ENCODE measurements around the gene TADA3. TPM values are rescaled to one million over a fixed set of nuclear protein-coding genes. Genes with fewer than 3 reads are reported as not detected.

The TADA3 gene
- total and polyA plus RNA-seq, 3 donors from 2014 or later, result 94.6 to 123 (median 123) TPM

DNA sequence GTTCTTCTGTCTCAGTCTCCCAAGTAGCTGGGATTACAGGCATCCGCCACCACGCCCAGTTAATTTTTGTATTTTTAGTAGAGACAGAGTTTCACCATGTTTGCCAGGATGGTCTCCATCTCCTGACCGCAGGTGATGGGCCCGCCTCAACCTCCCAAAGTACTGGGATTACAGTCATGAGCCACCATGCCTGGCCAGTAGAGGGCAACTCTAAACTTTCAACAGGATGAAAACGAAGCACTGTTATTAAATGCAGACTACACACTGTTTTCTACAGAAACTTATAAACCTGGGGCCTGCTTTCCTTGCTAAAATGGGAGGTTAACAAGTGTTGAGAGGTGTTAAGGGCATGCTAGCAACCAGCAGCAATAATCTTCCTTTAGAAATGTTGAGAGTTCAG lies 8.3 kb upstream of the TADA3 start:
- TF ChIP-seq POLR2A (IDR thresholded peaks at IDR 0.05), result no peak
- TF ChIP-seq, protein P1, sequence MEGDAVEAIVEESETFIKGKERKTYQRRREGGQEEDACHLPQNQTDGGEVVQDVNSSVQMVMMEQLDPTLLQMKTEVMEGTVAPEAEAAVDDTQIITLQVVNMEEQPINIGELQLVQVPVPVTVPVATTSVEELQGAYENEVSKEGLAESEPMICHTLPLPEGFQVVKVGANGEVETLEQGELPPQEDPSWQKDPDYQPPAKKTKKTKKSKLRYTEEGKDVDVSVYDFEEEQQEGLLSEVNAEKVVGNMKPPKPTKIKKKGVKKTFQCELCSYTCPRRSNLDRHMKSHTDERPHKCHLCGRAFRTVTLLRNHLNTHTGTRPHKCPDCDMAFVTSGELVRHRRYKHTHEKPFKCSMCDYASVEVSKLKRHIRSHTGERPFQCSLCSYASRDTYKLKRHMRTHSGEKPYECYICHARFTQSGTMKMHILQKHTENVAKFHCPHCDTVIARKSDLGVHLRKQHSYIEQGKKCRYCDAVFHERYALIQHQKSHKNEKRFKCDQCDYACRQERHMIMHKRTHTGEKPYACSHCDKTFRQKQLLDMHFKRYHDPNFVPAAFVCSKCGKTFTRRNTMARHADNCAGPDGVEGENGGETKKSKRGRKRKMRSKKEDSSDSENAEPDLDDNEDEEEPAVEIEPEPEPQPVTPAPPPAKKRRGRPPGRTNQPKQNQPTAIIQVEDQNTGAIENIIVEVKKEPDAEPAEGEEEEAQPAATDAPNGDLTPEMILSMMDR (IDR thresholded peaks at IDR 0.05), result peak in 2 of 3 experiments; percentile 12 to 22
- H3K9me3 ChIP-seq, result no peaks in the 10 kb centered on the region
- H3K36me3 ChIP-seq (ENCODE audit: low read depth, missing control alignments), result no peaks in the 10 kb centered on the region
- no peaks in the 10 kb centered on the region for H3K27me3 ChIP-seq
- no peaks in the 10 kb centered on the region for H3K4me1 ChIP-seq
- H3K4me3 ChIP-seq, result no peak overlapping the region
- WGBS, 2 donors, result 86 to 87% methylated on average over 5 of the region's 5 CpGs
- intact Hi-C loops (cut with DNase I; ENCODE audit: low total_unique reads), result loop anchor here (10.0 kb wide), 1 partner anchor 146 kb away; no protein-coding TSS in a partner anchor
- no peak overlapping the region for H3K27ac ChIP-seq
- DNase-seq, result no peak

DNA sequence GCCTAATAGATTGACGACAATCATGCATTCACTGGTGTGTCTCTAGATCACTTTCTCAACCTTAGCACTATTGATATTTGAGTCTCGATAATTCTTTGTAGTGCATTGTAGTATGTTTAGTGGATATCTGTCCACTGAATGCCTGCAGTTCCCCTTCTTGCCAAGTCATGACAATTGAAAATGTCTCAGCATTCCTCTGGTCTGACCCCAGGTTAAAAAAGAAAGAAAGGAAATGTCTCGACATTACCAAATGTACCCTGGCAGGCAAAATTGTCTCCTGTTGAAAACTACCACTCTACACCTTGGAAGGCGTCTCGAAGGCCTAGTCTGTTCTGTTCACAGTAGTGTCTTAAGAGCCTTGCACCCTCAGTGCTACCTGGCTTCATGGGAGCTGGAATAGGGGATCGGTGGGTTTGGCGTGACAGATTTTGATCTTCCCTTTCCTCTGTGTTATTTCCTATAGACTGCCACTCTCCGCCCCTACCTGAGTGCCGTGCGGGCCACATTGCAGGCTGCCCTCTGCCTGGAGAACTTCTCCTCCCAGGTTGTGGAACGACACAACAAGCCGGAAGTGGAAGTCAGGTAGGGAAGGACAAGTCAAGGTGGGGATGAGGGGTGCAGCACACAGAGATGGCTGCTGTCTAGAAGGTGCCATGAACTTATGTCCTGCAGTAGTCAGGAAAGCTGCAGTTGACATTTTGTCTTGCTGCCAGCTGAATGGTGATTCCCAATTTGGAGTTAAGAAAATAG lies 5.1 kb upstream of the TADA3 start:
- Histone ChIP-seq H3K27me3 (no peaks in the 10 kb centered on the region), H3K4me3 (no peak overlapping the region), H3K27ac (no peak overlapping the region), H3K4me1 (peaks cover 8% of the 10 kb centered on the region), H3K36me3 (ENCODE audit: low read depth, missing control alignments) (no peaks in the 10 kb centered on the region), H3K9me3 (no peaks in the 10 kb centered on the region)
- 91 to 93% methylated on average over 12 of the region's 12 CpGs for WGBS, 2 donors
- DNase-seq, result no peak
- TF ChIP-seq POLR2A (IDR thresholded peaks at IDR 0.05), result no peak
- TF ChIP-seq, protein P1 (IDR thresholded peaks at IDR 0.05), result no peak
- intact Hi-C loops (cut with DNase I; ENCODE audit: low total_unique reads), result no loop called here

DNA sequence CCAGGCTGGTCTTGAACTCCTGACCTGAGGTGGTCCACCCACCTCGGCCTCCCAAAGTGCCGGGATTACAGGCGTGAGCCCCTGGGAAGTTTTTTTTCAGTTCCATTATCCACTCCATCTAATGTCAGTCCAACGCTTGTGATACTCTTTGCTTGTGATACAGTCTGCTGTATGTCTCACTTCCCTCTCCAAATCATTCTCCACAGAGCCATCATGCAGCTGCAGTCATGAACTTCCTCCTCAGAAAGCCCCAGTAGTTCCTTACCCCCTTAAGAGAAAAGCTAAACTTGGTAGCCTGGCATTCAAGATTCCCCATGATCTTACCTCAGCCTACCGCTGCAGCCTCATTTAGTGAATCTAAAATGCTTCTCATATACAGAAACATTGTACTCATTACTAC lies 2.9 kb upstream of the TADA3 start:
- intact Hi-C loops (cut with DNase I; ENCODE audit: low total_unique reads), result no loop called here
- Histone ChIP-seq H3K4me3 (no peak overlapping the region), H3K9me3 (no peaks in the 10 kb centered on the region), H3K36me3 (ENCODE audit: low read depth, missing control alignments) (no peaks in the 10 kb centered on the region), H3K27ac (no peak overlapping the region), H3K27me3 (no peaks in the 10 kb centered on the region), H3K4me1 (peaks cover 8% of the 10 kb centered on the region)
- no peak for TF ChIP-seq POLR2A (IDR thresholded peaks at IDR 0.05)
- TF ChIP-seq, protein P1 (IDR thresholded peaks at IDR 0.05), result no peak
- no peak for DNase-seq
- 80 to 91% methylated on average over 5 of the region's 5 CpGs for WGBS, 2 donors

DNA sequence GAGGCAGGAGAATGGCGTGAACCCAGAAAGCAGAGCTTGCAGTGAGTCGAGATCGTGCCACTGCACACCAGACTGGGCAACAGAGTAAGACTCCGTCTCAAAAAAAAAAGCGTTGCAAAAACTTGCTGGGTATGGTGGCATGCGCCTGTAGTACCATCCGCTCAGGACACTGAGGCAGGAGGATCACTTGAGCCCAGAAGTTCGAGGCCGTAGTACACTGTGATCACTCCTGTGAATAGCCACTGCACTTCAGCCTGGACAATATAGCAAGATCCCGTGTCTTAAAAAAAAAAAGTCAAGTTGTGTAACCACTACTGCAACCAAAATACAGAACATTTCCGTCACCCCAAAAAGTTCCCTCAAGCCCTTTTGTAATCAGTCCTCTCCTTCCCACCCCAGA lies 2.1 kb upstream of the TADA3 start:
- WGBS, 2 donors, result 87 to 88% methylated on average over 11 of the region's 11 CpGs
- H3K27me3 ChIP-seq, result no peaks in the 10 kb centered on the region
- H3K36me3 ChIP-seq (ENCODE audit: low read depth, missing control alignments), result no peaks in the 10 kb centered on the region
- TF ChIP-seq POLR2A (IDR thresholded peaks at IDR 0.05), result no peak
- TF ChIP-seq, protein P1 (IDR thresholded peaks at IDR 0.05), result no peak
- DNase-seq, result no peak
- no peak overlapping the region for H3K27ac ChIP-seq
- H3K4me3 ChIP-seq, result no peak overlapping the region
- peaks cover 8% of the 10 kb centered on the region for H3K4me1 ChIP-seq
- no peaks in the 10 kb centered on the region for H3K9me3 ChIP-seq
- intact Hi-C loops (cut with DNase I; ENCODE audit: low total_unique reads), result no loop called here
